Left ventricle myocardium inferior (tissue), 1 donor: ENCODE measurements around the gene NRG2. TPM values are rescaled to one million over a fixed set of nuclear protein-coding genes. Genes with fewer than 3 reads are reported as not detected.
A peak's percentile ranks its signal among the peaks of the same experiment; 100 is the strongest.

Experiments
- DNase-seq: peaks from one replicate; pipeline ENCODE4 v3.0.0-alpha.2; 2020
- H3K27ac ChIP-seq: fragments of 200-600 bp; replicated peaks from 2 replicates; pipeline ENCODE4 v1.8.0; 2021
- H3K27me3 ChIP-seq: fragments of 200-600 bp; 2 replicates; pipeline ENCODE4 v1.8.0; 2021; ENCODE audit warnings: low read depth
- H3K36me3 ChIP-seq: fragments of 200-600 bp; 2 replicates; pipeline ENCODE4 v1.8.0; 2021
- H3K4me1 ChIP-seq: fragments of 200-600 bp; 2 replicates; pipeline ENCODE4 v1.8.0; 2021
- H3K4me3 ChIP-seq: fragments of 200-600 bp; 2 replicates; pipeline ENCODE4 v1.8.0; 2021; ENCODE audit warnings: mild to moderate bottlenecking, moderate library complexity
- H3K9me3 ChIP-seq: fragments of 200-600 bp; replicated peaks from 2 replicates; pipeline ENCODE4 v1.8.0; 2021
- intact Hi-C: fragments of 100-400 bp; cut with micrococcal nuclease; formaldehyde crosslinking; loops from one replicate; pipeline ENCODE4 v1.11.0; 2022
- total RNA-seq: library from RNA; stranded (reverse); fragmentation: NEBNext Ultra II Directional; extraction: Animal tissue kit (Norgen Biotek cat#: 25700); gene quantifications from one replicate; pipeline ENCODE4 v1.2.1, GENCODE V29; 2021
- TF ChIP-seq, protein P1 (sequence below): fragments of 200-600 bp; IDR thresholded peaks from 2 replicates; pipeline ENCODE4 v1.8.0; 2021; ENCODE audit warnings: antibody characterized with exemption, mild to moderate bottlenecking, borderline replicate concordance
- donor health status: DM: no; HTN: yes; CAD: no; lungs with severe emphysema.

NRG2 gene
- total RNA-seq, 1 donor from 2014 or later: 3.1 TPM

DNA sequence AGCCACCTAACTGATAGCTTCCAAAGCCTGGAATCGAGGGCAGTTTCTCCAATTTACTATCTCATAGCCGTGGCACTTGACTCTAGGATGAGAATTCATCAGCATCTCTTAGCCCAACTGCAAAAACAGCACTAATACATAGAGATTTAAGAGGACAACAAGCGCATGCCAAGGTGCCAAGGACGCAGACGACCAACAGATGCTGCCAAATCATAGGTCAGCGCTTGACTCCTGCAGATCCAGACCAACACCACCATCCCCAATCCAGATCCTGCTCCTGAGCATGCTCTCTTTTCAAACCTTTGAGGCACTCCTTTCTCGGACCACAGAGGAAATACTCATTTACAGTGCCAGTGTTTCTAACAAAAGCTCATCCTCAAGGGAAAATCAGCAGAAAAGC is 24.6 kb downstream of the NRG2 start:
- peaks cover 41% of the 10 kb centered on the region for H3K4me1 ChIP-seq
- no peak for DNase-seq
- no peaks in the 10 kb centered on the region for H3K9me3 ChIP-seq
- no peaks in the 10 kb centered on the region for H3K27me3 ChIP-seq
- no peaks in the 10 kb centered on the region for H3K36me3 ChIP-seq
- TF ChIP-seq, protein P1, sequence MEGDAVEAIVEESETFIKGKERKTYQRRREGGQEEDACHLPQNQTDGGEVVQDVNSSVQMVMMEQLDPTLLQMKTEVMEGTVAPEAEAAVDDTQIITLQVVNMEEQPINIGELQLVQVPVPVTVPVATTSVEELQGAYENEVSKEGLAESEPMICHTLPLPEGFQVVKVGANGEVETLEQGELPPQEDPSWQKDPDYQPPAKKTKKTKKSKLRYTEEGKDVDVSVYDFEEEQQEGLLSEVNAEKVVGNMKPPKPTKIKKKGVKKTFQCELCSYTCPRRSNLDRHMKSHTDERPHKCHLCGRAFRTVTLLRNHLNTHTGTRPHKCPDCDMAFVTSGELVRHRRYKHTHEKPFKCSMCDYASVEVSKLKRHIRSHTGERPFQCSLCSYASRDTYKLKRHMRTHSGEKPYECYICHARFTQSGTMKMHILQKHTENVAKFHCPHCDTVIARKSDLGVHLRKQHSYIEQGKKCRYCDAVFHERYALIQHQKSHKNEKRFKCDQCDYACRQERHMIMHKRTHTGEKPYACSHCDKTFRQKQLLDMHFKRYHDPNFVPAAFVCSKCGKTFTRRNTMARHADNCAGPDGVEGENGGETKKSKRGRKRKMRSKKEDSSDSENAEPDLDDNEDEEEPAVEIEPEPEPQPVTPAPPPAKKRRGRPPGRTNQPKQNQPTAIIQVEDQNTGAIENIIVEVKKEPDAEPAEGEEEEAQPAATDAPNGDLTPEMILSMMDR: no peak
- no peak overlapping the region for H3K4me3 ChIP-seq
- intact Hi-C loops: no loop called here
- peak overlapping the region; percentile 75 for H3K27ac ChIP-seq

GRCh38 chr5:140018096-140018481 is 25.0 kb downstream of the NRG2 start:
- Histone ChIP-seq H3K27ac (peak overlapping the region; percentile 75), H3K36me3 (no peaks in the 10 kb centered on the region), H3K9me3 (no peaks in the 10 kb centered on the region), H3K4me3 (no peak overlapping the region), H3K4me1 (peaks cover 41% of the 10 kb centered on the region), H3K27me3 (no peaks in the 10 kb centered on the region)
- no peak for DNase-seq
- TF ChIP-seq, protein P1: no peak
- intact Hi-C loops: no loop called here

GRCh38 chr5:140017397-140018095 is 25.6 kb downstream of the NRG2 start:
- Histone ChIP-seq H3K4me3 (no peak overlapping the region), H3K27ac (peak overlapping the region; percentile 75), H3K4me1 (peaks cover 41% of the 10 kb centered on the region), H3K27me3 (no peaks in the 10 kb centered on the region), H3K36me3 (no peaks in the 10 kb centered on the region), H3K9me3 (no peaks in the 10 kb centered on the region)
- DNase-seq: no peak
- intact Hi-C loops: no loop called here
- TF ChIP-seq, protein P1: no peak

DNA sequence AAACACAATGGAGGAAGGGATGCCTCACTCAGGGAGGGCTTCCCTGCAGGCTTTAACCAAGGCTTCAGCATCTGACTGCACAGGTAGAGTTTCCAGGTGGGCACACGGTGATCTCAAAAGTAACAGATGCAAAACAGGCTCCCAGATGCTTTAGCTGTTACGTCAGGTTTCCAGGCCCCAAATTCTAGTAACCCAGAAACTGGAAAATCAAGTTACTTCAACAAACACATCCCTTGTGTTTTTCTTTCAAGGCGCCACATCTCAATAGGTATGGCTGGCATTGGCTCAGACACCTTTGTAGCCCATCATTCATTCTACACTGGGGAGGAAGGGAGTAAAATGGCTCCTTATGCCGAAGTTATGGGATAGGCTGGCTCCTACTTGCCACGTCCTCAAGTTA is 27.4 kb downstream of the NRG2 start:
- no peak for DNase-seq
- no peak overlapping the region for H3K27ac ChIP-seq
- intact Hi-C loops: no loop called here
- H3K27me3 ChIP-seq: no peaks in the 10 kb centered on the region
- no peaks in the 10 kb centered on the region for H3K36me3 ChIP-seq
- no peaks in the 10 kb centered on the region for H3K9me3 ChIP-seq
- H3K4me3 ChIP-seq: no peak overlapping the region
- TF ChIP-seq, protein P1: no peak
- peaks cover 42% of the 10 kb centered on the region for H3K4me1 ChIP-seq

GRCh38 chr5:140014751-140015150 is 28.3 kb downstream of the NRG2 start:
- Histone ChIP-seq H3K9me3 (no peaks in the 10 kb centered on the region), H3K27me3 (no peaks in the 10 kb centered on the region), H3K36me3 (no peaks in the 10 kb centered on the region), H3K27ac (no peak overlapping the region), H3K4me1 (peaks cover 43% of the 10 kb centered on the region), H3K4me3 (no peak overlapping the region)
- TF ChIP-seq, protein P1: no peak
- intact Hi-C loops: no loop called here
- no peak for DNase-seq
